Measurements from ENCODE around the gene CST6.

- TF ChIP-seq CTCF (IDR thresholded peaks at IDR 0.05; ENCODE audit: low read length) = no peak
- no peak for TF ChIP-seq EZH2phosphoT487 (IDR thresholded peaks at IDR 0.05; ENCODE audit: low read length)
These were observed 24.5 kb upstream of the CST6 start for GRCh38 chr11:65987336-65987735.
